ENCODE data around the gene GMDS.

GMDS gene

GRCh38 chr6:1850840-1851157 is 394.6 kb downstream of the GMDS start:
- no peaks in the 10 kb centered on the region for H3K9me2 ChIP-seq (replicated peaks; ENCODE audit: insufficient read depth, low read length)
- no peaks in the 10 kb centered on the region for H3K79me2 ChIP-seq (ENCODE audit: low read length)
- H2AFZ ChIP-seq (ENCODE audit: low read length), result no peak overlapping the region
- H3F3A ChIP-seq (ENCODE audit: insufficient read depth, low read length), result no peaks in the 10 kb centered on the region
- DNase-seq, result no peak
- H3K9ac ChIP-seq (ENCODE audit: low read length), result no peak overlapping the region
- H3K4me2 ChIP-seq (ENCODE audit: low read depth, low read length), result no peak overlapping the region
- H3K9me3 ChIP-seq (replicated peaks; ENCODE audit: insufficient read depth, low read length), result no peaks in the 10 kb centered on the region
- no peaks in the 10 kb centered on the region for H3K27me3 ChIP-seq (replicated peaks; ENCODE audit: insufficient read depth, low read length)
- no peak overlapping the region for H3K4me3 ChIP-seq (ENCODE audit: low read length)
- no peak for TF ChIP-seq EZH2phosphoT487 (IDR thresholded peaks at IDR 0.05; ENCODE audit: low read length)
- TF ChIP-seq CTCF (IDR thresholded peaks at IDR 0.05; ENCODE audit: low read length), result no peak
- no peak for TF ChIP-seq EZH2 (optimal IDR thresholded peaks at IDR 0.05; ENCODE audit: low read depth, low read length)
- no peaks in the 10 kb centered on the region for H4K20me1 ChIP-seq (ENCODE audit: insufficient read depth, low read length)
- H3K27ac ChIP-seq (ENCODE audit: low read length), result no peak overlapping the region
- H3K4me1 ChIP-seq (ENCODE audit: low read length), result no peaks in the 10 kb centered on the region
- no peaks in the 10 kb centered on the region for H3K36me3 ChIP-seq (replicated peaks; ENCODE audit: insufficient read depth, low read length)

DNA sequence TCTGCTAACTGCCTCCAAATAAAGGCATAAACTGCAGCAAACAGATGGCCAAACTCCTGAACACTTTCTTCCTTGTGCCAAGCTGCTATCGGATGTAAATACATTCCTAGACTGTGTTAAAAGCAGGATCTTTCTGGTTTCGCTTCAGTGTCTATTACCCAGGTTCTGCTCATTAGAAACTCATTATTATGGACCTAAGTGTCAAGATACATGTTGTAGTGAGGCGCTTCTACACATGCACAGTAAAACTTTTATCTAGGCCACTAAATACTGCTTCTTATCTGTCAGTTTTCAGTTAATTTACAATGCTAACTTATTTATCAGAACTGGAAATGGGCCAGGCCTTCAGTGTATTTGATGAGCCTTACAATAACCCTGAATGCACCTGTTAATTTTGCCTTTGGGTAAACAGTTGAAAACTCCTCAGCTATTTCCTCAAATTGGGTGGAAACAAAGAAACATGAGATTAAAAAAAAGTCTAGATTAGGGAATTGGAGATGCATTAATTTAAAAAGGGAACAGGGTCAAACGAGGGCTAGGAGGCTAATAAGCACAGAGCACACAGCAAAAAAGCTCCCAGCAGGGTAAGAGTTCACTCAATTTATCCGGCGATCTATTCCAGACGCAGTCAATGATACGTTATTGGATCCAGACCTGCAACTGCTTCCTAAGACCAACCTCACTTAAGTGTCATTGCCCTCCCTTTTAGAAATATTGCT is 395.1 kb downstream of the GMDS start:
- Histone ChIP-seq H3K4me2 (ENCODE audit: low read depth, low read length) (no peak overlapping the region), H3K9ac (ENCODE audit: low read length) (no peak overlapping the region), H2AFZ (ENCODE audit: low read length) (no peak overlapping the region), H3K4me3 (ENCODE audit: low read length) (no peak overlapping the region), H3K9me3 (replicated peaks; ENCODE audit: insufficient read depth, low read length) (no peaks in the 10 kb centered on the region), H3K79me2 (ENCODE audit: low read length) (no peaks in the 10 kb centered on the region), H4K20me1 (ENCODE audit: insufficient read depth, low read length) (no peaks in the 10 kb centered on the region), H3K9me2 (replicated peaks; ENCODE audit: insufficient read depth, low read length) (no peaks in the 10 kb centered on the region), H3K36me3 (replicated peaks; ENCODE audit: insufficient read depth, low read length) (no peaks in the 10 kb centered on the region), H3F3A (ENCODE audit: insufficient read depth, low read length) (no peaks in the 10 kb centered on the region), H3K27ac (ENCODE audit: low read length) (no peak overlapping the region), H3K27me3 (replicated peaks; ENCODE audit: insufficient read depth, low read length) (no peaks in the 10 kb centered on the region), H3K4me1 (ENCODE audit: low read length) (no peaks in the 10 kb centered on the region)
- no peak for TF ChIP-seq EZH2phosphoT487 (IDR thresholded peaks at IDR 0.05; ENCODE audit: low read length)
- no peak for TF ChIP-seq CTCF (IDR thresholded peaks at IDR 0.05; ENCODE audit: low read length)
- TF ChIP-seq EZH2 (optimal IDR thresholded peaks at IDR 0.05; ENCODE audit: low read depth, low read length), result no peak
- DNase-seq, result no peak

- H3K9ac ChIP-seq (ENCODE audit: low read length), result no peak overlapping the region
- H3F3A ChIP-seq (ENCODE audit: insufficient read depth, low read length), result no peaks in the 10 kb centered on the region
- no peaks in the 10 kb centered on the region for H3K36me3 ChIP-seq (replicated peaks; ENCODE audit: insufficient read depth, low read length)
- no peak overlapping the region for H3K27ac ChIP-seq (ENCODE audit: low read length)
- H3K27me3 ChIP-seq (replicated peaks; ENCODE audit: insufficient read depth, low read length), result no peaks in the 10 kb centered on the region
- H3K9me3 ChIP-seq (replicated peaks; ENCODE audit: insufficient read depth, low read length), result no peaks in the 10 kb centered on the region
- no peaks in the 10 kb centered on the region for H3K9me2 ChIP-seq (replicated peaks; ENCODE audit: insufficient read depth, low read length)
- no peak for DNase-seq
- TF ChIP-seq CTCF (IDR thresholded peaks at IDR 0.05; ENCODE audit: low read length), result no peak
- TF ChIP-seq EZH2phosphoT487 (IDR thresholded peaks at IDR 0.05; ENCODE audit: low read length), result no peak
- no peak for TF ChIP-seq EZH2 (optimal IDR thresholded peaks at IDR 0.05; ENCODE audit: low read depth, low read length)
- H3K4me3 ChIP-seq (ENCODE audit: low read length), result no peak overlapping the region
- H3K4me2 ChIP-seq (ENCODE audit: low read depth, low read length), result no peak overlapping the region
- H3K79me2 ChIP-seq (ENCODE audit: low read length), result no peaks in the 10 kb centered on the region
- no peaks in the 10 kb centered on the region for H4K20me1 ChIP-seq (ENCODE audit: insufficient read depth, low read length)
- no peak overlapping the region for H2AFZ ChIP-seq (ENCODE audit: low read length)
- H3K4me1 ChIP-seq (ENCODE audit: low read length), result no peaks in the 10 kb centered on the region
These were observed 395.7 kb downstream of the GMDS start for GRCh38 chr6:1849691-1850090.
